ENCODE results near the gene MRPS18A. TPM values are rescaled to one million over a fixed set of nuclear protein-coding genes. Genes with fewer than 3 reads are reported as not detected.

Gene MRPS18A
- total and polyA plus RNA-seq, 2 of the 8 experiments (the other 6 are each of a cell fraction or from before 2014, with no cell fraction given), result 48.3 to 121 TPM

DNA sequence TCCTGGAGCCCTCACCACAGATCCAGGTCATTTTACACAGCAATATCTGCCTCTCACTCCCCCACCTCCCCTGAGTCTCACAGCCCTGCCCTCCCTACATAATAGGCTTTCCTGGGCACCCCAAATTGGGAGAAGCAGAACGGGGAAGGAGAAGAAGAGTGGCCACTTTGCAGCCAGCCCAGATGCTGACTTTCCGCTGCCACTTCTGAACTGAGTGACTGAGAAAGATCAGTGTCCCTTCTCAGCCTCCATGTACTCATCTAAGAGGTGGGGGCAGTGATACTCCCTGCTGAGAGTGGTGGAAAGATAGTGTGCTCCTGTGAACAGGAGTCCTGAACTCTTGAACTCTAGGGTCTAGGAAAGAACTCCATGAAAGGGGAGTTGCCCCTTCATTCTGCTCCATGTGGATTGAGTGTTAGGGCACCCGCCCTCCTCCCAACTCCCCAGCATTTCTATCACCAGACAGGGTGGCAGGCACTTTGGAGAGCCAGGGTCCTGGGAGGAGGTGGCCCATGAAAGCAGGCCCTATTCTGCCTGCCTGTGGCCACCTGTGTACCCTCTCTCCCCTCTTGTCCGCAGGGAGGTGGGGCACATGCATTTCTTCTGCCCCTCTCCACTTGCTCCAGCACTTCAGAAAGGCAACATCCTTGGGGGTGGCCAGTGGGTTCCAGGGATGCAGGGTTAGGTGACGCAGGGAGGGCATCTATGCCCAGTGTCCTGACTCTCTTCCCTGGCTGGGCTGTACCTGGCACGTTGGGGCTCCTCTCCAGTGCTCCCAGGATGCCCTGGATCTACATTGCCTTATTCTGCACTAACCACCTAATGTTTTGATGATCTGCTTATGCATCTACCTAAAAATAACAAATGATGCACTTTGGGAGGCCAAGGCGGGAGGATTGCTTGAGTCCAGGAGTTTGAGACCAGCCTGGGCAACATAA is 38.3 kb upstream of the MRPS18A start:
- no peak for FAIRE-seq

More for the DNA sequence above, 38.3 kb upstream of the MRPS18A start:
- no peak overlapping the region for H3K18ac ChIP-seq (ENCODE audit: extremely low read depth, low read length)
- peak overlapping the region; percentile 46; the same call in 1 of the 2 replicates for H2AFZ ChIP-seq (ENCODE audit: low read length)
- H4K91ac ChIP-seq (replicated peaks; ENCODE audit: insufficient read length, low read length), result no peak overlapping the region
- H2BK120ac ChIP-seq (replicated peaks; ENCODE audit: low read depth, low read length), result no peak overlapping the region
- 82% methylated on average over 6 of the region's 7 CpGs; no CpG with 5 or more reads in 1 of the 2 experiments for WGBS, 2 experiments (ENCODE audit: extremely low coverage in 1 of 2, insufficient coverage in 1 of 2, insufficient read length in 1 of 2, insufficient replicate concordance in 2 of 2, low coverage in 1 of 2, low lambda C conversion rate in 2 of 2, missing lambda C conversion rate in 1 of 2)
- no peak overlapping the region for H3K14ac ChIP-seq (ENCODE audit: insufficient read length)
- H3K56ac ChIP-seq (replicated peaks; ENCODE audit: insufficient read length, low read depth, low read length), result no peak overlapping the region
- H2BK20ac ChIP-seq (ENCODE audit: low read length), result peak overlapping the region; percentile 38; the same call in 1 of the 2 replicates
- H3K4me2 ChIP-seq (ENCODE audit: insufficient read depth in 1 of 2, low read depth in 2 of 2, low read length in 2 of 2), result no peak overlapping the region
- CTCF ChIA-PET (ENCODE audit: partially characterized antibody), result interaction anchor here (0.8 to 7.2 kb wide), 11 partner anchors 11 to 355 kb away, joined by 3 to 61 read pairs (median 7); no protein-coding TSS in a partner anchor
- H3K79me2 ChIP-seq (ENCODE audit: control insufficient read depth in 1 of 2, insufficient read depth in 2 of 2, low read length in 2 of 2), result no peaks in the 10 kb centered on the region
- H2BK5ac ChIP-seq (ENCODE audit: low read depth, low read length), result no peak overlapping the region
- DNase-seq (ENCODE audit: low read depth in 1 of 2, low spot score in 2 of 2), result no peak
- no peaks in the 10 kb centered on the region for H3K27me3 ChIP-seq (replicated peaks in 1 of 4; ENCODE audit: control insufficient read depth in 3 of 4, extremely low read depth in 1 of 4, insufficient read depth in 3 of 4, low read length in 3 of 4)
- no peak overlapping the region for H3K23ac ChIP-seq (ENCODE audit: insufficient read length)
- no peak overlapping the region for H3K27ac ChIP-seq (ENCODE audit: low read depth, low read length)
- H4K20me1 ChIP-seq (replicated peaks in 1 of 2; ENCODE audit: control insufficient read depth in 1 of 2, insufficient read depth in 2 of 2, low read length in 2 of 2), result no peaks in the 10 kb centered on the region
- H3K79me1 ChIP-seq (ENCODE audit: low read depth, low read length), result no peaks in the 10 kb centered on the region
- H3K4ac ChIP-seq (replicated peaks; ENCODE audit: insufficient read length, low read depth, low read length), result no peak overlapping the region
- H3K4me3 ChIP-seq (ENCODE audit: extremely low read depth in 1 of 4, insufficient read depth in 2 of 4, low read depth in 3 of 4, low read length in 4 of 4), result no peak overlapping the region
- H3K4me1 ChIP-seq (replicated peaks in 1 of 4; ENCODE audit: control insufficient read depth in 3 of 4, insufficient read depth in 4 of 4, low read length in 3 of 4), result peaks cover 0 to 8% (median 0%) of the 10 kb centered on the region in 4 experiments; a peak in 4 of 7 replicates
- no peak overlapping the region for H4K5ac ChIP-seq (ENCODE audit: insufficient read length, low read depth, low read length)
- no peaks in the 10 kb centered on the region for H3K36me3 ChIP-seq (ENCODE audit: control insufficient read depth in 2 of 4, insufficient read depth in 4 of 4, low read length in 3 of 4)
- no peaks in the 10 kb centered on the region for H3K9me3 ChIP-seq (ENCODE audit: insufficient read depth in 2 of 2, low read depth in 1 of 2, low read length in 1 of 2)
- H3K23me2 ChIP-seq (ENCODE audit: low read depth, low read length), result no peaks in the 10 kb centered on the region
- 0 out of 2 replicates have a peak overlapping the region, but pooled peaks have one; percentile 26 for H2BK15ac ChIP-seq (ENCODE audit: low read length)
- no peak overlapping the region for H2AK5ac ChIP-seq (ENCODE audit: low read depth, low read length)
- no peak overlapping the region for H3K9ac ChIP-seq (replicated peaks in 1 of 4; ENCODE audit: extremely low read depth in 1 of 4, low read depth in 3 of 4, low read length in 3 of 4)
- TF ChIP-seq FOSL1 (IDR thresholded peaks at IDR 0.05; ENCODE audit: insufficient read depth, low read depth, low read length), result no peak
- TF ChIP-seq JUN (IDR thresholded peaks at IDR 0.05; ENCODE audit: low read depth, low read length), result no peak
- TF ChIP-seq PHF8 (conservative IDR thresholded peaks at IDR 0.05; ENCODE audit: low read depth, low read length), result no peak
- TF ChIP-seq RFX5 (IDR thresholded peaks at IDR 0.05; ENCODE audit: borderline replicate concordance, low read depth, low read length), result no peak
- no peak for TF ChIP-seq KDM4A (IDR thresholded peaks at IDR 0.05; ENCODE audit: low read depth, low read length, severe bottlenecking)
- TF ChIP-seq CBX5 (IDR thresholded peaks at IDR 0.05; ENCODE audit: low read depth, low read length), result no peak
- TF ChIP-seq, protein P1, sequence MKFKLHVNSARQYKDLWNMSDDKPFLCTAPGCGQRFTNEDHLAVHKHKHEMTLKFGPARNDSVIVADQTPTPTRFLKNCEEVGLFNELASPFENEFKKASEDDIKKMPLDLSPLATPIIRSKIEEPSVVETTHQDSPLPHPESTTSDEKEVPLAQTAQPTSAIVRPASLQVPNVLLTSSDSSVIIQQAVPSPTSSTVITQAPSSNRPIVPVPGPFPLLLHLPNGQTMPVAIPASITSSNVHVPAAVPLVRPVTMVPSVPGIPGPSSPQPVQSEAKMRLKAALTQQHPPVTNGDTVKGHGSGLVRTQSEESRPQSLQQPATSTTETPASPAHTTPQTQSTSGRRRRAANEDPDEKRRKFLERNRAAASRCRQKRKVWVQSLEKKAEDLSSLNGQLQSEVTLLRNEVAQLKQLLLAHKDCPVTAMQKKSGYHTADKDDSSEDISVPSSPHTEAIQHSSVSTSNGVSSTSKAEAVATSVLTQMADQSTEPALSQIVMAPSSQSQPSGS (IDR thresholded peaks at IDR 0.05; ENCODE audit: low read length), result no peak
- no peak for TF ChIP-seq RNF2 (IDR thresholded peaks at IDR 0.05; ENCODE audit: borderline replicate concordance, low read depth, low read length, missing control alignments, poor library complexity, severe bottlenecking)
- no peak for TF ChIP-seq TBP (IDR thresholded peaks at IDR 0.05; ENCODE audit: low read depth, low read length)
- no peak overlapping the region for H2BK12ac ChIP-seq (ENCODE audit: low read depth, low read length)
- H4K8ac ChIP-seq (ENCODE audit: extremely low read depth, insufficient read depth, low read length), result no peak overlapping the region
- POLR2A ChIA-PET (ENCODE audit: partially characterized antibody), result interaction anchor here (0.8 to 2.7 kb wide), 2 partner anchors 10 to 44 kb away, joined by 3 to 18 read pairs; partner anchors contain the start of gene VEGFA

Measured in H1 (cell line).